Breast epithelium (tissue), 3 donors: ENCODE measurements around the gene BMP7.

Experiments
- CTCF ChIP-seq, 3 donors: fragments of 450-650 bp; IDR thresholded peaks; one replicate each; pipeline ENCODE4 v1.5.1; 2016 to 2017; ENCODE audit warnings: antibody characterized with exemption in 3 of 3, mild to moderate bottlenecking in 3 of 3, moderate library complexity in 3 of 3
- POLR2A ChIP-seq: fragments of 450-650 bp; IDR thresholded peaks from one replicate; pipeline ENCODE4 v1.6.1; 2016; ENCODE audit warnings: antibody characterized with exemption, mild to moderate bottlenecking, moderate library complexity
- POLR2AphosphoS5 ChIP-seq, 3 donors: sonication (generic); formaldehyde crosslinking; IDR thresholded peaks; one replicate each; pipeline ENCODE4 v1.6.1; 2017; ENCODE audit warnings: antibody characterized with exemption in 3 of 3

- no peak for TF ChIP-seq CTCF (IDR thresholded peaks at IDR 0.05)
- TF ChIP-seq POLR2AphosphoS5 (IDR thresholded peaks at IDR 0.05) = no peak
- TF ChIP-seq POLR2A = no peak
Measured at GRCh38 chr20:57242414-57242813, 24.0 kb downstream of the BMP7 start.
